BLaER1 treated with 17β-estradiol and CSF1 and Interleukin-3, amounts not matched to agents 10 nM and 100 nM (cell line): ENCODE data around the gene NCF4.
A peak's percentile ranks its signal among the peaks of the same experiment; 100 is the strongest.

Experiments
- H3K27ac ChIP-seq, 11 experiments: shearing (Covaris generic); formaldehyde crosslinking; 2 replicates each; pipeline ENCODE4 v1.8.1; 2022
- H3K27me3 ChIP-seq, 11 experiments: shearing (Covaris generic); formaldehyde crosslinking; 2 replicates each; pipeline ENCODE4 v1.8.1; 2022
- H3K36me3 ChIP-seq, 11 experiments: shearing (Covaris generic); formaldehyde crosslinking; 2 replicates each; pipeline ENCODE4 v1.8.1; 2022
- H3K4me1 ChIP-seq, 10 experiments: shearing (Covaris generic); formaldehyde crosslinking; 2 replicates each; pipeline ENCODE4 v1.8.1; 2022
- H3K4me2 ChIP-seq, 11 experiments: shearing (Covaris generic); formaldehyde crosslinking; 2 replicates each; pipeline ENCODE4 v1.8.1; 2022
- H3K4me3 ChIP-seq, 10 experiments: shearing (Covaris generic); formaldehyde crosslinking; 2 replicates each; pipeline ENCODE4 v1.8.1; 2022
- H3K9ac ChIP-seq, 11 experiments: shearing (Covaris generic); formaldehyde crosslinking; 2 replicates each; pipeline ENCODE4 v1.8.1; 2022
- H3K9me3 ChIP-seq, 11 experiments: shearing (Covaris generic); formaldehyde crosslinking; replicated peaks in 1 of 11; 2 replicates each; pipeline ENCODE4 v1.8.1; 2022
- H4K20me1 ChIP-seq, 11 experiments: shearing (Covaris generic); formaldehyde crosslinking; 2 replicates each; pipeline ENCODE4 v1.8.1; 2022
- Cebpa-rat ChIP-seq, 11 experiments: shearing (Covaris generic); IDR thresholded peaks; 2 replicates each; pipeline ENCODE4 v1.8.1; 2022

NCF4 gene

GRCh38 chr22:36887162-36887561, 26.4 kb downstream of the NCF4 start:
- no peak overlapping the region for H3K9ac ChIP-seq
- H3K27me3 ChIP-seq, result no peaks in the 10 kb centered on the region
- peaks cover 10 to 28% (median 17%) of the 10 kb centered on the region in 11 experiments for H3K9me3 ChIP-seq
- H3K27ac ChIP-seq, result no peak overlapping the region
- no peak for TF ChIP-seq Cebpa-rat (IDR thresholded peaks at IDR 0.05)
- no peak overlapping the region for H3K4me2 ChIP-seq
- peaks cover 0 to 6% (median 0%) of the 10 kb centered on the region in 11 experiments; a peak in 1 of 22 replicates for H3K36me3 ChIP-seq
- no peaks in the 10 kb centered on the region for H4K20me1 ChIP-seq
- peaks cover 0 to 20% (median 3%) of the 10 kb centered on the region in 10 experiments; a peak in 10 of 20 replicates for H3K4me1 ChIP-seq
- no peak overlapping the region for H3K4me3 ChIP-seq

GRCh38 chr22:36891646-36892045, 30.8 kb downstream of the NCF4 start:
- Histone ChIP-seq H3K36me3 (0 out of 22 replicates have a peak, but pooled peaks cover 0 to 4% (median 0%) of the 10 kb centered on the region in 11 experiments), H3K9ac (no peak overlapping the region), H3K27ac (no peak overlapping the region), H3K4me2 (peak overlapping the region in 1 of 11 experiments; percentile 7; a peak in 1 of 22 replicates), H3K27me3 (no peaks in the 10 kb centered on the region), H3K4me3 (no peak overlapping the region), H4K20me1 (no peaks in the 10 kb centered on the region), H3K9me3 (peaks cover 12 to 25% (median 16%) of the 10 kb centered on the region in 11 experiments), H3K4me1 (no peaks in the 10 kb centered on the region)
- TF ChIP-seq Cebpa-rat (IDR thresholded peaks at IDR 0.05), result no peak

DNA sequence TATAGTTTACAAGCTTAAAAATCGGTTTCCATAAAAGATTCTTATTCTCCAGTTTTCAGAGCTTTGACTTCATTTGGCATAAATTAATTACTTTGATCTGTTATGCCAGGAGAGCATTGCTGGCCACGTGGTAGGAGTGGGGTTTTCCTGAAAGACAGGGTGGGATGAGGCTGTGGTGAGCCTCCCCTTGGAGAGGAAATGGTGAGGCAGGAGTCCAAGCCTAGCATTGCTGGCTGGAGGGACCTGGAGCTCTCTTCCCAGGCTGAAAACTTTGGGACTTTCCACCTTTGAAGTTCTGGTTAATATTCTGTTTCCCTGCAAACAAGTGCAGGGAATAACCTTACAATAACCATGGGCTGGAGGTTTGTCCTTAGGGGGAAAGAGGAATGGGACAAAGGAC, 31.5 kb downstream of the NCF4 start:
- H3K36me3 ChIP-seq, result 0 out of 22 replicates have a peak, but pooled peaks cover 0 to 4% (median 0%) of the 10 kb centered on the region in 11 experiments
- no peaks in the 10 kb centered on the region for H3K4me1 ChIP-seq
- H3K4me3 ChIP-seq, result no peak overlapping the region
- no peak overlapping the region for H3K9ac ChIP-seq
- no peak for TF ChIP-seq Cebpa-rat (IDR thresholded peaks at IDR 0.05)
- no peak overlapping the region for H3K4me2 ChIP-seq
- H3K27ac ChIP-seq, result no peak overlapping the region
- H3K9me3 ChIP-seq, result peaks cover 13 to 31% (median 18%) of the 10 kb centered on the region in 11 experiments
- H3K27me3 ChIP-seq, result no peaks in the 10 kb centered on the region
- no peaks in the 10 kb centered on the region for H4K20me1 ChIP-seq

- Histone ChIP-seq H3K27ac (no peak overlapping the region), H3K4me3 (no peak overlapping the region), H3K9me3 (peaks cover 13 to 31% (median 23%) of the 10 kb centered on the region in 11 experiments), H3K4me2 (no peak overlapping the region), H3K4me1 (no peaks in the 10 kb centered on the region; a peak in 1 of 20 replicates), H3K9ac (no peak overlapping the region), H3K27me3 (no peaks in the 10 kb centered on the region), H3K36me3 (0 out of 22 replicates have a peak, but pooled peaks cover 0 to 4% (median 0%) of the 10 kb centered on the region in 11 experiments), H4K20me1 (no peaks in the 10 kb centered on the region)
- TF ChIP-seq Cebpa-rat (IDR thresholded peaks at IDR 0.05), result no peak
These were observed 32.5 kb downstream of the NCF4 start for GRCh38 chr22:36893262-36893661.

DNA sequence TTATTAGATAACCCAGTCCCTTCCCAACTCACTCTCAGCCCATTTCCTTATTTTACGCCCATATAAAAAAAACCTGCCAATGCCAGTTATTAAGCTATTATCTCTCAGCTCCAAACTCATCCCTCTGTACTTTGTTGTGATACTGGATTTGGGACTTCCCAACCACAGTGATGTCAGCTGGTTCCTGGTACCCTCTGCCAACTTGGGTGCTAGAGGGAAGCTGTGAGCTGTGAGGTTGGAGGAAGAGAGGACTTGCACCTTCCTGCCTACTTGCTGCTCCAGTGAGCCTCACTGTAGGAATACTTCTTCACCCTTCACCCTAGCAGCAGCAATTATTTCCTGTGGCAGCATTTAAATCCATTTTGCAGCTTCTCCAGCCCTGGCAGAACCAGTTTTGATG, 33.5 kb downstream of the NCF4 start:
- no peak for TF ChIP-seq Cebpa-rat (IDR thresholded peaks at IDR 0.05)
- H3K9me3 ChIP-seq, result peaks cover 13 to 36% (median 26%) of the 10 kb centered on the region in 11 experiments
- no peak overlapping the region for H3K27ac ChIP-seq
- no peaks in the 10 kb centered on the region for H4K20me1 ChIP-seq
- H3K4me2 ChIP-seq, result peak overlapping the region in 1 of 11 experiments; percentile 38; a peak in 2 of 22 replicates
- H3K4me1 ChIP-seq, result no peaks in the 10 kb centered on the region; a peak in 1 of 20 replicates
- H3K36me3 ChIP-seq, result 0 out of 22 replicates have a peak, but pooled peaks cover 0 to 4% (median 0%) of the 10 kb centered on the region in 11 experiments
- no peaks in the 10 kb centered on the region for H3K27me3 ChIP-seq
- no peak overlapping the region for H3K9ac ChIP-seq
- H3K4me3 ChIP-seq, result no peak overlapping the region

- Histone ChIP-seq H3K4me2 (peak overlapping the region in 2 of 11 experiments; percentile 7 to 12; a peak in 1 of 22 replicates), H3K27ac (no peak overlapping the region), H3K4me3 (no peak overlapping the region), H3K9me3 (peaks cover 18 to 50% (median 35%) of the 10 kb centered on the region in 11 experiments), H3K27me3 (no peaks in the 10 kb centered on the region), H3K9ac (no peak overlapping the region), H3K36me3 (0 out of 22 replicates have a peak, but pooled peaks cover 0 to 4% (median 0%) of the 10 kb centered on the region in 11 experiments), H4K20me1 (no peaks in the 10 kb centered on the region), H3K4me1 (peaks cover 28 to 32% (median 31%) of the 10 kb centered on the region in 10 experiments)
- no peak for TF ChIP-seq Cebpa-rat (IDR thresholded peaks at IDR 0.05)
These were observed 36.8 kb downstream of the NCF4 start for GRCh38 chr22:36897611-36898010.

GRCh38 chr22:36898690-36899089, 37.9 kb downstream of the NCF4 start:
- Histone ChIP-seq H3K4me3 (no peak overlapping the region), H4K20me1 (no peaks in the 10 kb centered on the region), H3K27ac (no peak overlapping the region), H3K27me3 (no peaks in the 10 kb centered on the region), H3K36me3 (0 out of 22 replicates have a peak, but pooled peaks cover 0 to 4% (median 0%) of the 10 kb centered on the region in 11 experiments), H3K4me2 (no peak overlapping the region), H3K9me3 (peaks cover 18 to 59% (median 39%) of the 10 kb centered on the region in 11 experiments), H3K4me1 (peaks cover 33 to 39% (median 37%) of the 10 kb centered on the region in 10 experiments), H3K9ac (no peak overlapping the region)
- TF ChIP-seq Cebpa-rat (IDR thresholded peaks at IDR 0.05), result no peak

DNA sequence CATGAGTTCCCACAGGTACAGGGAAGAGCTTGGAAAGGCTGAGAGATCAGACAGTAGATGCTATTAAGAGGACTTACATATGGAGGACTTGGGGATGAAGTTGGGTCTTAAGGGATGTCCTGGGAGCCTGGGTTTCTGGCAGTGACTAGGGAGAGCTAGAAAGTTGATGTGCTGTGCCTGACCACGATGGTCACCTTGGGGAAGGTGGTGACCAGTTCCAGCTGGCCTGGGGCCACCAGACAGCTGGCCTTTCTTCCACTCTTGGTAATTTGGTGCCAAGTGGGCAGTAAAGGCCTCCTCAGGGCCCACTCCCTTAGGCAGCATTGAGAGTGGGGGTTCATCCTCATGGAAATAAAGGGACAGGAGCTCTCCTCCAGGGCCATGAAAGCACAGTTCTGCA, 38.7 kb downstream of the NCF4 start:
- no peaks in the 10 kb centered on the region for H4K20me1 ChIP-seq
- no peak overlapping the region for H3K9ac ChIP-seq
- peak overlapping the region in 1 of 11 experiments; percentile 47; a peak in 2 of 22 replicates for H3K27ac ChIP-seq
- peak overlapping the region in 10 of 11 experiments; percentile 60 to 81 (median 75); a peak in 17 of 22 replicates for H3K4me2 ChIP-seq
- H3K36me3 ChIP-seq, result 0 out of 22 replicates have a peak, but pooled peaks cover 0 to 4% (median 0%) of the 10 kb centered on the region in 11 experiments
- H3K4me1 ChIP-seq, result peaks cover 33 to 39% (median 37%) of the 10 kb centered on the region in 10 experiments
- peaks cover 18 to 66% (median 37%) of the 10 kb centered on the region in 11 experiments for H3K9me3 ChIP-seq
- TF ChIP-seq Cebpa-rat (IDR thresholded peaks at IDR 0.05), result no peak
- no peaks in the 10 kb centered on the region for H3K27me3 ChIP-seq
- no peak overlapping the region for H3K4me3 ChIP-seq

- H3K27me3 ChIP-seq, result no peaks in the 10 kb centered on the region
- H3K36me3 ChIP-seq, result 0 out of 22 replicates have a peak, but pooled peaks cover 0 to 4% (median 0%) of the 10 kb centered on the region in 11 experiments
- H3K4me1 ChIP-seq, result peaks cover 33 to 39% (median 37%) of the 10 kb centered on the region in 10 experiments
- H3K4me2 ChIP-seq, result peak overlapping the region; percentile 60 to 81 (median 78)
- no peaks in the 10 kb centered on the region for H4K20me1 ChIP-seq
- H3K27ac ChIP-seq, result peak overlapping the region in 7 of 11 experiments; percentile 31 to 66 (median 50); a peak in 14 of 22 replicates
- no peak for TF ChIP-seq Cebpa-rat (IDR thresholded peaks at IDR 0.05)
- no peak overlapping the region for H3K4me3 ChIP-seq
- H3K9ac ChIP-seq, result peak overlapping the region in 3 of 11 experiments; percentile 29 to 63 (median 44); a peak in 2 of 22 replicates
- H3K9me3 ChIP-seq, result peaks cover 17 to 62% (median 30%) of the 10 kb centered on the region in 11 experiments
These were observed 39.4 kb downstream of the NCF4 start for GRCh38 chr22:36900225-36900624.
